Measurements from ENCODE around the gene CEACAM21. TPM values are rescaled to one million over a fixed set of nuclear protein-coding genes. Genes with fewer than 3 reads are reported as not detected.

The CEACAM21 gene
- total RNA-seq, 1 experiment from 2014 or later = not detected

- Histone ChIP-seq H4K91ac (ENCODE audit: insufficient read length, low read depth, low read length) (no peak overlapping the region), H3K27me3 (ENCODE audit: insufficient read depth, low read length) (no peaks in the 10 kb centered on the region), H3K18ac (ENCODE audit: insufficient read length, low read depth, low read length) (no peak overlapping the region), H3K79me1 (ENCODE audit: insufficient read depth, low read depth, low read length, poor library complexity, severe bottlenecking) (no peaks in the 10 kb centered on the region), H3T11ph (ENCODE audit: low read length) (no peak overlapping the region), H3K79me2 (ENCODE audit: insufficient read depth, low read length) (no peaks in the 10 kb centered on the region), H3K4ac (ENCODE audit: low read depth, low read length) (no peak overlapping the region), H3K14ac (ENCODE audit: insufficient read depth, low read length) (no peak overlapping the region), H3K9me3 (ENCODE audit: control insufficient read depth, low read depth, low read length) (peaks cover 23% of the 10 kb centered on the region), H3K9ac (ENCODE audit: extremely low read depth, insufficient read length, low read length) (no peak overlapping the region), H2BK12ac (ENCODE audit: insufficient read length, low read depth, low read length) (no peak overlapping the region), H2BK20ac (ENCODE audit: low read depth, low read length, poor library complexity, severe bottlenecking) (no peak overlapping the region), H3K4me1 (ENCODE audit: insufficient read depth, low read length) (no peaks in the 10 kb centered on the region), H3K27ac (ENCODE audit: insufficient read length, low read depth, low read length) (no peak overlapping the region), H2BK120ac (ENCODE audit: low read depth, low read length, poor library complexity, severe bottlenecking) (no peak overlapping the region), H3K23me2 (ENCODE audit: insufficient read length, low read depth, low read length, poor library complexity, severe bottlenecking) (no peaks in the 10 kb centered on the region), H4K20me1 (ENCODE audit: control insufficient read depth, insufficient read depth, insufficient read length) (no peaks in the 10 kb centered on the region), H4K5ac (ENCODE audit: insufficient read length, low read depth, low read length) (no peak overlapping the region), H2BK5ac (ENCODE audit: insufficient read length, low read length) (no peak overlapping the region), H3K4me2 (ENCODE audit: insufficient read depth, insufficient read length, low read length) (no peak overlapping the region), H4K8ac (replicated peaks; ENCODE audit: insufficient read length, low read depth, low read length) (no peak overlapping the region), H2AFZ (ENCODE audit: low read length) (no peak overlapping the region), H2BK15ac (ENCODE audit: low read depth, low read length) (no peak overlapping the region), H2AK5ac (ENCODE audit: insufficient read length, low read length) (no peak overlapping the region), H3K23ac (ENCODE audit: insufficient read length, low read depth, low read length) (no peak overlapping the region), H3K56ac (ENCODE audit: insufficient read length, low read depth, low read length) (no peak overlapping the region)
- no peak overlapping the region for H3K4me3 Mint-ChIP-seq
- no peak for TF ChIP-seq CTCF (conservative IDR thresholded peaks at IDR 0.05)
- DNase-seq = no peak
- H3K4me1 Mint-ChIP-seq = no peaks in the 10 kb centered on the region
- H3K36me3 Mint-ChIP-seq (ENCODE audit: insufficient read depth in 1 of 3, low read depth in 3 of 3) = peaks cover 0 to 25% (median 8%) of the 10 kb centered on the region in 3 experiments; a peak in 3 of 7 replicates
- peaks cover 3% of the 10 kb centered on the region; the same call in 1 of the 2 replicates for H3K27me3 Mint-ChIP-seq (ENCODE audit: low read depth)
- H3K27ac Mint-ChIP-seq = no peak overlapping the region
- WGBS (ENCODE audit: extremely low coverage, insufficient read length, low lambda C conversion rate) = no CpG with 5 or more reads among the region's 5 CpGs
- H3K9me3 Mint-ChIP-seq = peaks cover 69 to 89% of the 10 kb centered on the region in 2 experiments
Measured at GRCh38 chr19:41591951-41592562, 16.1 kb downstream of the CEACAM21 start.
